ENCODE results near the gene NUBPL.
A peak's percentile ranks its signal among the peaks of the same experiment; 100 is the strongest.
"Not testable (repeated sequence)": the region's sequence is repeated elsewhere in the genome, so short reads cannot be mapped to it uniquely, and the experiment has no call there.

The NUBPL gene

GRCh38 chr14:31717294-31718085 is 156.3 kb downstream of the NUBPL start:
- no peak for DNase-seq
- intact Hi-C loops (cut with DNase I), result no loop called here

GRCh38 chr14:31718585-31718984 is 157.4 kb downstream of the NUBPL start:
- no peak for DNase-seq
- intact Hi-C loops (cut with DNase I), result no loop called here

- no peak for DNase-seq
- intact Hi-C loops (cut with DNase I), result no loop called here
Observed at GRCh38 chr14:31718985-31719384, 157.8 kb downstream of the NUBPL start.

- intact Hi-C loops (cut with DNase I), result no loop called here
- no peak for DNase-seq
Observed at GRCh38 chr14:31726337-31726736, 165.1 kb downstream of the NUBPL start.

GRCh38 chr14:31727797-31728196 is 166.6 kb downstream of the NUBPL start:
- intact Hi-C loops (cut with DNase I), result no loop called here
- no peak for DNase-seq

- intact Hi-C loops (cut with DNase I), result no loop called here
Observed at GRCh38 chr14:31740688-31741087, 179.5 kb downstream of the NUBPL start.

GRCh38 chr14:31745741-31746140 is 184.5 kb downstream of the NUBPL start:
- intact Hi-C loops (cut with DNase I), result no loop called here
- no peak for DNase-seq

More at GRCh38 chr14:31740688-31741087, 179.5 kb downstream of the NUBPL start:
- no peak for DNase-seq

GRCh38 chr14:31746326-31746725 is 185.1 kb downstream of the NUBPL start:
- intact Hi-C loops (cut with DNase I), result no loop called here
- DNase-seq, result no peak

GRCh38 chr14:31749275-31749674 is 188.1 kb downstream of the NUBPL start:
- no peak for DNase-seq
- intact Hi-C loops (cut with DNase I), result no loop called here

- intact Hi-C loops (cut with DNase I); DNase-seq: not testable (repeated sequence)
Observed at GRCh38 chr14:31751047-31751446, 189.8 kb downstream of the NUBPL start.

GRCh38 chr14:31752867-31753661 is 191.9 kb downstream of the NUBPL start:
- DNase-seq, result peak in 1 of 10 donors; percentile 39
- intact Hi-C loops (cut with DNase I), result no loop called here

- intact Hi-C loops (cut with DNase I), result no loop called here
- no peak for DNase-seq
Observed at GRCh38 chr14:31758941-31759340, 197.7 kb downstream of the NUBPL start.

GRCh38 chr14:31760277-31760676 is 199.1 kb downstream of the NUBPL start:
- DNase-seq, result no peak
- intact Hi-C loops (cut with DNase I), result no loop called here

- no peak for DNase-seq
- intact Hi-C loops (cut with DNase I), result no loop called here
Observed at GRCh38 chr14:31761325-31761724, 200.1 kb downstream of the NUBPL start.

- intact Hi-C loops (cut with DNase I), result no loop called here
- no peak for DNase-seq
Observed at GRCh38 chr14:31763041-31763440, 201.8 kb downstream of the NUBPL start.

GRCh38 chr14:31766315-31766892 is 205.2 kb downstream of the NUBPL start:
- DNase-seq, result no peak
- intact Hi-C loops (cut with DNase I), result no loop called here

- intact Hi-C loops (cut with DNase I), result no loop called here
- DNase-seq, result no peak
Observed at GRCh38 chr14:31768355-31768754, 207.2 kb downstream of the NUBPL start.

- DNase-seq, result no peak
- intact Hi-C loops (cut with DNase I), result no loop called here
Observed at GRCh38 chr14:31770271-31770670, 209.1 kb downstream of the NUBPL start.

- no peak for DNase-seq
- intact Hi-C loops (cut with DNase I), result no loop called here
Observed at GRCh38 chr14:31774567-31774966, 213.4 kb downstream of the NUBPL start.

GRCh38 chr14:31777312-31777711 is 216.1 kb downstream of the NUBPL start:
- intact Hi-C loops (cut with DNase I), result no loop called here
- DNase-seq, result no peak

GRCh38 chr14:31781578-31781977 is 220.4 kb downstream of the NUBPL start:
- no peak for DNase-seq
- intact Hi-C loops (cut with DNase I), result no loop called here
